ENCODE data around the gene CTSC. TPM values are rescaled to one million over a fixed set of nuclear protein-coding genes. Genes with fewer than 3 reads are reported as not detected.

CTSC gene
- total and polyA plus RNA-seq, 7 donors, result 10.7 to 82.4 (median 16.1) TPM

DNA sequence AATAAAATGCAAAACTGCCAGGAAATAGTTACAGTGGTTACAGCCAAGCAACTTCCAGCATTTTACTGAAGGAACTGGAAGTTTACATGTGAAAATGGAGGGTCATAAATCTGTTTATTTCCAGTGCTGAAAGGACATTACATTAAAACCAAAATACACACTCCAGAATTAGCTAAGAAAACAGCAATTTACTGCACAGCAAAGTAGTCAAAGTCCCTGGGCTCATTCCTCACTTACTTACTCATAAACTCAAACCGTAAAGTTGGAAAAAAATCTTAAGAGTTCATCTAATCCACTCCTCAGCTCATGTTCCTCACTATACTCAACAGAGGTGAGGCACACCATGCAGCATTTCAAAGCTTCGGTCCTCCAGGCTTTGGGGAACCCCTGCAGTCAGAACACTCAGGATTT, 17.4 kb downstream of the CTSC start:
- 48 to 61% (median 58%) methylated on average over 2 of the region's 2 CpGs for WGBS, 3 donors
- TF ChIP-seq, protein P1, sequence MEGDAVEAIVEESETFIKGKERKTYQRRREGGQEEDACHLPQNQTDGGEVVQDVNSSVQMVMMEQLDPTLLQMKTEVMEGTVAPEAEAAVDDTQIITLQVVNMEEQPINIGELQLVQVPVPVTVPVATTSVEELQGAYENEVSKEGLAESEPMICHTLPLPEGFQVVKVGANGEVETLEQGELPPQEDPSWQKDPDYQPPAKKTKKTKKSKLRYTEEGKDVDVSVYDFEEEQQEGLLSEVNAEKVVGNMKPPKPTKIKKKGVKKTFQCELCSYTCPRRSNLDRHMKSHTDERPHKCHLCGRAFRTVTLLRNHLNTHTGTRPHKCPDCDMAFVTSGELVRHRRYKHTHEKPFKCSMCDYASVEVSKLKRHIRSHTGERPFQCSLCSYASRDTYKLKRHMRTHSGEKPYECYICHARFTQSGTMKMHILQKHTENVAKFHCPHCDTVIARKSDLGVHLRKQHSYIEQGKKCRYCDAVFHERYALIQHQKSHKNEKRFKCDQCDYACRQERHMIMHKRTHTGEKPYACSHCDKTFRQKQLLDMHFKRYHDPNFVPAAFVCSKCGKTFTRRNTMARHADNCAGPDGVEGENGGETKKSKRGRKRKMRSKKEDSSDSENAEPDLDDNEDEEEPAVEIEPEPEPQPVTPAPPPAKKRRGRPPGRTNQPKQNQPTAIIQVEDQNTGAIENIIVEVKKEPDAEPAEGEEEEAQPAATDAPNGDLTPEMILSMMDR (IDR thresholded peaks at IDR 0.05), result no peak
- Histone ChIP-seq H3K4me3 (no peak overlapping the region), H3K36me3 (ENCODE audit: insufficient read depth in 1 of 2, low read depth in 1 of 2) (peaks cover 0 to 11% of the 10 kb centered on the region in 2 donors), H3K27ac (no peak overlapping the region), H3K9me3 (no peaks in the 10 kb centered on the region), H3K27me3 (ENCODE audit: insufficient read depth in 3 of 3, low read length in 2 of 3) (no peaks in the 10 kb centered on the region), H3K4me1 (no peaks in the 10 kb centered on the region)
- intact Hi-C loops (cut with DNase I), result no loop called here
- DNase-seq (no peak), ATAC-seq (no peak)

DNA sequence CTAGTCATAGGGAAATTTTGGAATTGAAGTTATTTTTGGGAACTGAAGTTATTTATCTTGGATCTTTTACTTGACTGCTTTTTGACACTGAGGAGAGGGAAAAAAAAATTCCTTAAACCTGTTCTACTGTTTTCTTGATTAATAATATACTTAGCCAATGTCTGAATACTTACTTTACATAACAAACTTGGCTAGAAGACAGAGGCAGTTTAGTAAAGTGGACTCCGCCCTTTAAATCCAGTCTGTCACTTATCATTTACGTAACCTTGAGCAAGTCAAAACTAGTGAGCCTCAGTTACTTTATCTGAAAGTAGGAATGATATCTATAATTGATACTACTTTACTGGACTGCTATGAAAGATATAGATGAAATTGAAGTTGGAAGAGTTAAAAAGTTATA, 19.5 kb downstream of the CTSC start:
- H3K9me3 ChIP-seq, result no peaks in the 10 kb centered on the region
- intact Hi-C loops (cut with DNase I), result no loop called here
- WGBS, 3 donors, result 90 to 96% (median 91%) methylated on average over 2 of the region's 2 CpGs
- no peak overlapping the region for H3K4me3 ChIP-seq
- TF ChIP-seq, protein P1 (IDR thresholded peaks at IDR 0.05), result no peak
- DNase-seq, result no peak
- no peaks in the 10 kb centered on the region for H3K36me3 ChIP-seq (ENCODE audit: insufficient read depth in 1 of 2, low read depth in 1 of 2)
- H3K27me3 ChIP-seq (ENCODE audit: insufficient read depth in 3 of 3, low read length in 2 of 3), result no peaks in the 10 kb centered on the region
- no peak overlapping the region for H3K27ac ChIP-seq
- no peak for ATAC-seq
- H3K4me1 ChIP-seq, result no peaks in the 10 kb centered on the region

DNA sequence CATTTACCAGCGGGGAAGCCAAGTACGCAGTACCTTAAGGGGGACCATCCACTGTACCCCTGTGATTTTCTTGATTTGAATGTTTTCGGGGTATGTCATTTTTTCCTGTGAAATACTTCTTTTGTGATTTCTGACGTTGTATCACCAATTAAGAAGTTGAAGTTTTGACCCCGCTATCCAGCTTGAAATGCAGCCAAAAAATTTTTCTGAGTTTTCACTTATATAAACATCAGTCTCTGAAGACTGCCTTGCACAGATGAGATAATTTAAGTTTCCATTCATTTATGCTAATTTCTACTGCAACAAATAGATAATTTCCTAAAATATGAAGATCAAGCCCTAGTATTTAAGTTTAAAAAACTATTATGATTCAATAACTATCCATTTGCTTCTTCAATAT, 20.0 kb downstream of the CTSC start:
- no peak overlapping the region for H3K27ac ChIP-seq
- no peak for DNase-seq
- no peaks in the 10 kb centered on the region for H3K4me1 ChIP-seq
- H3K27me3 ChIP-seq (ENCODE audit: insufficient read depth in 3 of 3, low read length in 2 of 3), result no peaks in the 10 kb centered on the region
- no peak overlapping the region for H3K4me3 ChIP-seq
- no peak for ATAC-seq
- no peaks in the 10 kb centered on the region for H3K9me3 ChIP-seq
- 80 to 83% (median 80%) methylated on average over 5 of the region's 5 CpGs for WGBS, 3 donors
- no peaks in the 10 kb centered on the region for H3K36me3 ChIP-seq (ENCODE audit: insufficient read depth in 1 of 2, low read depth in 1 of 2)
- TF ChIP-seq, protein P1 (IDR thresholded peaks at IDR 0.05), result no peak
- intact Hi-C loops (cut with DNase I), result no loop called here

DNA sequence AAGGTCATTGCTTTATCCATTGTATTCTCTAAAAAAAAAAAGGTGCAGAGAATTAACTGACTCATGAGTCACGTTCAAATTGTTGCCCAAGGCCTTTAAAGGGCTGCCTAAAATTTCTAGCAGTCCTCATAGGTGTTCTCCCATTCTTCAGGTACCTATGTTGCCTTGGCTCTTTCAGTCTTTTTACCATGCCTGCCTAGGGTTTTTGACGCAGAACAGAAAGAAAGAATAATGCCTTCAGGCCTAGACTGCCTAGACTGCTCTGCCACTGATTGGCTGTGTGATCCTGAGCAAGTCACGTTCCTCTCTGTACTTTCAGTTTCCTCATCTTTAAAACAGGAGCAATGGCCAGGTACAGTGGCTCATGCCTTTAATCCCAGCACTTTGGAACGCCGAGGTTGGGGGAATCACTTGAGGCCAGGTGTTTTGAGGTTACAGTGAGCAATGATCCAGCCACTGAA, 21.5 kb downstream of the CTSC start:
- TF ChIP-seq, protein P1 (IDR thresholded peaks at IDR 0.05), result no peak
- H3K4me1 ChIP-seq, result no peaks in the 10 kb centered on the region
- 79 to 91% (median 91%) methylated on average over 5 of the region's 5 CpGs for WGBS, 3 donors
- DNase-seq (no peak), ATAC-seq (no peak)
- intact Hi-C loops (cut with DNase I), result no loop called here
- peaks cover 0 to 3% of the 10 kb centered on the region in 2 donors for H3K36me3 ChIP-seq (ENCODE audit: insufficient read depth in 1 of 2, low read depth in 1 of 2)
- H3K27me3 ChIP-seq (ENCODE audit: insufficient read depth in 3 of 3, low read length in 2 of 3), result no peaks in the 10 kb centered on the region
- no peak overlapping the region for H3K27ac ChIP-seq
- no peaks in the 10 kb centered on the region for H3K9me3 ChIP-seq
- no peak overlapping the region for H3K4me3 ChIP-seq

DNA sequence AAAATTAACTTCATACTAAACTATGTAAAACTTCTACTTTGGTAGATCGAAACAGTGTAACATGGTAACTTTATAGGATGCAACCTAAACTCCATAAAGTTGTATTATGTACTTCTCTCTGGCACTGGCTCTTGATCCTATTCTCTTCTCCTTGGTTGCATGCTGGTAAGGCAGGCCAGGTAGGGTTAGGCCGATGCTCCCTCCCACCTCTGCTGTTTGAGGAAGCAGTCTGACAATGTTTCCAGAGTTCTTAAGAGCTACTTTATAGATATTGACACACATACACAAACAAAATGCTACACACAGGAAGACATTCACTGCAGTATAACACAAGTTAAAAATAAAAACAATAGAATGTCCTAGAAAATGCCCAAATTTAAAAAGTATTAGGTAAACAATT, 22.5 kb downstream of the CTSC start:
- Histone ChIP-seq H3K9me3 (no peaks in the 10 kb centered on the region), H3K36me3 (ENCODE audit: insufficient read depth in 1 of 2, low read depth in 1 of 2) (peaks cover 0 to 7% of the 10 kb centered on the region in 2 donors), H3K27me3 (ENCODE audit: insufficient read depth in 3 of 3, low read length in 2 of 3) (no peaks in the 10 kb centered on the region), H3K4me3 (no peak overlapping the region), H3K4me1 (no peaks in the 10 kb centered on the region), H3K27ac (no peak overlapping the region)
- intact Hi-C loops (cut with DNase I), result no loop called here
- 93 to 96% (median 94%) methylated on average over 2 of the region's 2 CpGs for WGBS, 3 donors
- DNase-seq (no peak), ATAC-seq (no peak)
- TF ChIP-seq, protein P1 (IDR thresholded peaks at IDR 0.05), result no peak
